ENCODE results near the gene KIF17.

DNA sequence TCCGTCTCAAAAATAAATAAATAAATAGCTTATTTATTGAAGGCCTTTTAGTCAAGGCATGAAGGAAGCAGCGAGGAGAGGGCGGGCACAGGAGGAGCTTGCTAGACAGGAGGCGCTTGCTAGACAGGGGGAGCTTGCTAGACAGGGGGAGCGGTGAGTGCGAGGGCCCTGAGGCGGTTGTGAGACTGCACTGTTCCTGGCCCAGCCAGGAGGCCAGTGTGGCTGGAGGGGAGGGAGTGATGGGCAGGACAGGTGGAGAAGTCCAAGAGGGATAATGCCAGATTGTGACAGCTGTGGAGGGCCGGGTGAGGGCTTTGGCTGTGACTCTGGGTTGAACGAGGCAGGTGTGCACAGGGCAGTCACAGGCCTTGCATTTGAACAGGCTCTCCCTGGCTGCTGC, 18.2 kb downstream of the KIF17 start:
- TF ChIP-seq, protein P1, sequence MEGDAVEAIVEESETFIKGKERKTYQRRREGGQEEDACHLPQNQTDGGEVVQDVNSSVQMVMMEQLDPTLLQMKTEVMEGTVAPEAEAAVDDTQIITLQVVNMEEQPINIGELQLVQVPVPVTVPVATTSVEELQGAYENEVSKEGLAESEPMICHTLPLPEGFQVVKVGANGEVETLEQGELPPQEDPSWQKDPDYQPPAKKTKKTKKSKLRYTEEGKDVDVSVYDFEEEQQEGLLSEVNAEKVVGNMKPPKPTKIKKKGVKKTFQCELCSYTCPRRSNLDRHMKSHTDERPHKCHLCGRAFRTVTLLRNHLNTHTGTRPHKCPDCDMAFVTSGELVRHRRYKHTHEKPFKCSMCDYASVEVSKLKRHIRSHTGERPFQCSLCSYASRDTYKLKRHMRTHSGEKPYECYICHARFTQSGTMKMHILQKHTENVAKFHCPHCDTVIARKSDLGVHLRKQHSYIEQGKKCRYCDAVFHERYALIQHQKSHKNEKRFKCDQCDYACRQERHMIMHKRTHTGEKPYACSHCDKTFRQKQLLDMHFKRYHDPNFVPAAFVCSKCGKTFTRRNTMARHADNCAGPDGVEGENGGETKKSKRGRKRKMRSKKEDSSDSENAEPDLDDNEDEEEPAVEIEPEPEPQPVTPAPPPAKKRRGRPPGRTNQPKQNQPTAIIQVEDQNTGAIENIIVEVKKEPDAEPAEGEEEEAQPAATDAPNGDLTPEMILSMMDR (IDR thresholded peaks at IDR 0.05; ENCODE audit: low read depth, low read length, poor library complexity, severe bottlenecking), result no peak
- TF ChIP-seq EZH2phosphoT487 (IDR thresholded peaks at IDR 0.05; ENCODE audit: borderline replicate concordance, low read length), result no peak

All from DOHH2 (cell line).